ENCODE results near the gene CEP170B. TPM values are rescaled to one million over a fixed set of nuclear protein-coding genes. Genes with fewer than 3 reads are reported as not detected.

CEP170B gene
- total and polyA plus RNA-seq, 4 donors, result 1.5 to 10.9 (median 6.7) TPM

- Histone ChIP-seq H3K27me3 (ENCODE audit: control insufficient read depth in 4 of 4, insufficient read depth in 4 of 4, low read length in 3 of 4) (no peaks in the 10 kb centered on the region), H3K27ac (ENCODE audit: low read depth in 1 of 2, low read length in 2 of 2) (peak overlapping the region in 1 of 2 donors; percentile 44), H3K9ac (ENCODE audit: low read depth in 1 of 2, low read length in 2 of 2) (no peak overlapping the region), H3K4me1 (ENCODE audit: control insufficient read depth in 4 of 4, insufficient read depth in 4 of 4, low read length in 3 of 4) (peaks cover 21 to 46% (median 32%) of the 10 kb centered on the region in 4 donors), H3K4me3 (ENCODE audit: low read depth in 1 of 3, low read length in 3 of 3) (no peak overlapping the region), H3K9me3 (ENCODE audit: control insufficient read depth in 4 of 4, low read length in 3 of 4) (no peaks in the 10 kb centered on the region), H3K36me3 (ENCODE audit: control insufficient read depth in 4 of 4, insufficient read depth in 3 of 4, low read depth in 1 of 4, low read length in 3 of 4) (peaks cover 0 to 2% (median 0%) of the 10 kb centered on the region in 4 donors)
- TF ChIP-seq JUND (IDR thresholded peaks at IDR 0.05), result no peak
- peak; percentile 75 to 77 for TF ChIP-seq HNF4A (conservative IDR thresholded peaks at IDR 0.05)
- TF ChIP-seq RXRA (IDR thresholded peaks at IDR 0.05), result peak; percentile 92
- TF ChIP-seq SP1 (IDR thresholded peaks at IDR 0.05), result peak; percentile 73
- DNase-seq (ENCODE audit: low spot score), result no peak
- 35% methylated on average over 29 of the region's 29 CpGs for WGBS
Measured at GRCh38 chr14:104872469-104873341, 7.6 kb downstream of the CEP170B start.

DNA sequence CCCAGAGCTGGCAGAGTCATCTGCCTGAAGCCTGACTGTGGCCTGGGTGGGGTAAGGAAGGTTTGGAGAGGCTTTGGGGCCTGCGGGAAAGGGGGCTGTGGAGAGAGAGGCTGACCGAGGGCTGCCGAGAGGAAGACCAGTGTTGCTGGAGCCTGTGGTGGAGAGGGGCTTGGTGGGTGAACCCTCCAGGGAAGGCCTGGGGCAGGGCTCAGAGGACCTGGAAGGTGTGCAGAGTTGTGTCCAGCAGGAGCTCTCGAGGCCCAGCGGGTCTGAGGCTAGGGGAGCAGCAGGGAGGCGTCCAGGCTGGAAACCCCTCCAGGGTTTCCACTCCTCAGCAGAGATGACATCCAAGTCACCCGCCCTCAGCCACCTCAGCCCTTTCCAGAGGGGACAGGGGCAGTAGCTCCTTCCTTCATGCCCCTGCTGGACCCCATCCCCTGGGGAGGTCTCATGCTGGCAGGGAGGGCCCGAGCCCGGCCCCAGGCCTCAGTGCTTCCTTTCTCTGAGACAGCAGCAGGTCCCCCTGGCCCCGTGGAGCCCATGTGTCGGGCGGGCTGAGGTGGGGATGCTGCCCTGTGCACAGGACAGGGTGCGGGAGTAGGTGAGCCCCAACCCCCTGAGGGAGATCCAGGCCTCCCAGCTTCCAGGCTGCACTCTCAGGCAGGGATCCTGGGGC lies 8.4 kb downstream of the CEP170B start:
- WGBS, result 96% methylated on average over 13 of the region's 13 CpGs
- H3K36me3 ChIP-seq (ENCODE audit: control insufficient read depth in 4 of 4, insufficient read depth in 3 of 4, low read depth in 1 of 4, low read length in 3 of 4), result peaks cover 0 to 6% (median 4%) of the 10 kb centered on the region in 4 donors
- peaks cover 21 to 42% (median 30%) of the 10 kb centered on the region in 4 donors for H3K4me1 ChIP-seq (ENCODE audit: control insufficient read depth in 4 of 4, insufficient read depth in 4 of 4, low read length in 3 of 4)
- H3K27ac ChIP-seq (ENCODE audit: low read depth in 1 of 2, low read length in 2 of 2), result no peak overlapping the region
- no peak for DNase-seq (ENCODE audit: low spot score)
- H3K9ac ChIP-seq (ENCODE audit: low read depth in 1 of 2, low read length in 2 of 2), result peak overlapping the region in 1 of 2 donors; percentile 20
- no peaks in the 10 kb centered on the region for H3K9me3 ChIP-seq (ENCODE audit: control insufficient read depth in 4 of 4, low read length in 3 of 4)
- no peaks in the 10 kb centered on the region for H3K27me3 ChIP-seq (ENCODE audit: control insufficient read depth in 4 of 4, insufficient read depth in 4 of 4, low read length in 3 of 4)
- TF ChIP-seq RXRA (IDR thresholded peaks at IDR 0.05), result no peak
- no peak for TF ChIP-seq HNF4A (conservative IDR thresholded peaks at IDR 0.05)
- no peak for TF ChIP-seq NR2F2 (IDR thresholded peaks at IDR 0.05)
- no peak for TF ChIP-seq FOXA2 (IDR thresholded peaks at IDR 0.05)
- TF ChIP-seq SP1 (IDR thresholded peaks at IDR 0.05), result no peak
- H3K4me3 ChIP-seq (ENCODE audit: low read depth in 1 of 3, low read length in 3 of 3), result no peak overlapping the region

DNA sequence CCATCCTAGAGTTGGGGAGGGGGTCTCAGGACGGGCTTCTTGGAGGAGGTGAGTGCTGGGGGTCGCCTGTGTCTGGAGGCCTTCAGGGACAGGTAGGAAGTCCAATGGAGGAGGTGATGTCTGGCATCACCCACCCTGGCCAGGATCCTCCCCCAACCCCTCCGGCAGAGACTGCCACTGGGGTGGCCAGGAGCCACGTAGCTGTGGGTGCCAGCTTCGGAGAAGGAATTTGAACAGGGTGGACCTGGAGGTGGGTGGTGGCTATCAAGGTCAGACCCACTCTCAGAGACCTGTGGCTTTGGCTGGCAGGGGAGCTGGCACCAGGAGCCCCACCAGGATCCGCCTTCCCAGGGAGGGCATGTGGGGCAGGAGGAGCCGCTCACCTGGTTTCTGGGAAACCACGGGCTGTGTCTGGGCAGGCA lies 9.1 kb downstream of the CEP170B start:
- DNase-seq (ENCODE audit: low spot score), result no peak
- no peak overlapping the region for H3K4me3 ChIP-seq (ENCODE audit: low read depth in 1 of 3, low read length in 3 of 3)
- H3K27me3 ChIP-seq (ENCODE audit: control insufficient read depth in 4 of 4, insufficient read depth in 4 of 4, low read length in 3 of 4), result no peaks in the 10 kb centered on the region
- no peak for TF ChIP-seq RAD21 (IDR thresholded peaks at IDR 0.05)
- TF ChIP-seq SP1 (IDR thresholded peaks at IDR 0.05), result no peak
- no peak for TF ChIP-seq NR2F2 (IDR thresholded peaks at IDR 0.05)
- TF ChIP-seq JUND (IDR thresholded peaks at IDR 0.05), result no peak
- TF ChIP-seq FOXA2 (IDR thresholded peaks at IDR 0.05), result no peak
- no peak for TF ChIP-seq FOXA1 (IDR thresholded peaks at IDR 0.05)
- no peak for TF ChIP-seq HNF4G (IDR thresholded peaks at IDR 0.05)
- TF ChIP-seq GABPA (IDR thresholded peaks at IDR 0.05 in 1 of 2, conservative IDR thresholded peaks at IDR 0.05 in 1 of 2), result no peak
- no peak for TF ChIP-seq RXRA (IDR thresholded peaks at IDR 0.05)
- no peak for TF ChIP-seq HNF4A (conservative IDR thresholded peaks at IDR 0.05)
- TF ChIP-seq ATF3 (IDR thresholded peaks at IDR 0.05), result no peak
- no peak for TF ChIP-seq ZBTB33 (IDR thresholded peaks at IDR 0.05)
- no peak for TF ChIP-seq MAX (IDR thresholded peaks at IDR 0.05)
- no peak for TF ChIP-seq YY1 (IDR thresholded peaks at IDR 0.05)
- H3K27ac ChIP-seq (ENCODE audit: low read depth in 1 of 2, low read length in 2 of 2), result no peak overlapping the region
- peaks cover 21 to 42% (median 30%) of the 10 kb centered on the region in 4 donors for H3K4me1 ChIP-seq (ENCODE audit: control insufficient read depth in 4 of 4, insufficient read depth in 4 of 4, low read length in 3 of 4)
- 42% methylated on average over 8 of the region's 8 CpGs for WGBS
- H3K36me3 ChIP-seq (ENCODE audit: control insufficient read depth in 4 of 4, insufficient read depth in 3 of 4, low read depth in 1 of 4, low read length in 3 of 4), result peaks cover 0 to 6% (median 4%) of the 10 kb centered on the region in 4 donors
- H3K9me3 ChIP-seq (ENCODE audit: control insufficient read depth in 4 of 4, low read length in 3 of 4), result no peaks in the 10 kb centered on the region
- no peak overlapping the region for H3K9ac ChIP-seq (ENCODE audit: low read depth in 1 of 2, low read length in 2 of 2)
